SK-N-SH (cell line): ENCODE data around the gene TRAK1.

Experiments used
- CTCF ChIP-seq: fragments of 200-600 bp; sonication (generic); IDR thresholded peaks from 2 replicates; pipeline ENCODE4 v1.6.1; 2017; ENCODE audit warnings: antibody characterized with exemption, mild to moderate bottlenecking, moderate library complexity
- FOSL2 ChIP-seq: IDR thresholded peaks from 2 replicates; pipeline ENCODE4 v1.4.0; 2012; ENCODE audit warnings: low read depth, mild to moderate bottlenecking, moderate library complexity, borderline replicate concordance
- FOXJ3 ChIP-seq: sonication (generic); formaldehyde crosslinking; IDR thresholded peaks from 2 replicates; pipeline ENCODE4 v1.5.1; 2020; ENCODE audit warnings: mild to moderate bottlenecking, missing genetic modification reagents
- JUND ChIP-seq: IDR thresholded peaks from 2 replicates; pipeline ENCODE4 v1.4.0; 2012
- POLR2AphosphoS5 ChIP-seq: IDR thresholded peaks from 2 replicates; pipeline ENCODE4 v1.6.1; 2012; ENCODE audit warnings: low read depth, low read length
- RAD21 ChIP-seq: IDR thresholded peaks from 2 replicates; pipeline ENCODE4 v1.6.1; 2012; ENCODE audit warnings: mild to moderate bottlenecking, low read length
- SIN3A ChIP-seq: IDR thresholded peaks from 2 replicates; pipeline ENCODE4 v1.6.1; 2012; ENCODE audit warnings: low read depth, mild to moderate bottlenecking, low read length, moderate library complexity, borderline replicate concordance
- TEAD4 ChIP-seq: IDR thresholded peaks from 2 replicates; pipeline ENCODE4 v1.4.0; 2012; ENCODE audit warnings: mild to moderate bottlenecking, borderline replicate concordance; ENCODE audit not compliant: insufficient read depth
- USF1 ChIP-seq: IDR thresholded peaks from 2 replicates; pipeline ENCODE4 v1.4.0; 2012; ENCODE audit warnings: low read depth, borderline replicate concordance
- TF ChIP-seq, protein P1 (sequence below): fragments of 150-350 bp; IDR thresholded peaks from 2 replicates; pipeline ENCODE4 v1.6.1; 2017; ENCODE audit warnings: antibody characterized with exemption, low read length, low read depth, borderline replicate concordance

DNA sequence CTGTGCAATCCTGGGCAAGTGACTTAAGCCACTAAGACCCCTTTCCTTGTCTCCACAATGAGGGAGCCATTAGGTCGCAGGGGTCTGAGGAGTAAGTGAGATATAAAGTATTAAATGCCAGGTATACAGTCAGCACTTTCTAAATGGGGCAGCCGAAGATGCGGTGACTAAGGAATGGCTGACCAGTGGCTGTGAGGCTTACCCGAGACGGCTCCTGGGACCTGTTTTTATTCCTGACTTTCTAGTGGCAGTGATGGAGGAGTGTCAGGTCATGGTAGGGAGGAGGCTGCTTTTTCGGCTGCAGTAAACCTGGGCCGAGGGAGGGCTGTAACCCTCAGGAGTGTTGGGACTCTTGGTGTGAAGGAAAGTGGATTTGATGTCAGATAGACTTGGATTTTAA, 52.3 kb downstream of the TRAK1 start:
- TF ChIP-seq FOSL2: no peak
- no peak for TF ChIP-seq RAD21
- TF ChIP-seq CTCF: no peak
- TF ChIP-seq, protein P1, sequence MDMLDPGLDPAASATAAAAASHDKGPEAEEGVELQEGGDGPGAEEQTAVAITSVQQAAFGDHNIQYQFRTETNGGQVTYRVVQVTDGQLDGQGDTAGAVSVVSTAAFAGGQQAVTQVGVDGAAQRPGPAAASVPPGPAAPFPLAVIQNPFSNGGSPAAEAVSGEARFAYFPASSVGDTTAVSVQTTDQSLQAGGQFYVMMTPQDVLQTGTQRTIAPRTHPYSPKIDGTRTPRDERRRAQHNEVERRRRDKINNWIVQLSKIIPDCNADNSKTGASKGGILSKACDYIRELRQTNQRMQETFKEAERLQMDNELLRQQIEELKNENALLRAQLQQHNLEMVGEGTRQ: no peak
- TF ChIP-seq SIN3A: no peak
- no peak for TF ChIP-seq JUND
- no peak for TF ChIP-seq TEAD4
- no peak for TF ChIP-seq USF1
- no peak for TF ChIP-seq POLR2AphosphoS5
- no peak for TF ChIP-seq FOXJ3 (CRISPR knock-in tag)
